HL-60 (cell line): Measurements from ENCODE around the gene TALDO1.

Experiments
- GABPA ChIP-seq: IDR thresholded peaks from 2 replicates; pipeline ENCODE4 v1.6.1; 2012; ENCODE audit warnings: low read depth
- POLR2AphosphoS5 ChIP-seq: IDR thresholded peaks from 2 replicates; pipeline ENCODE4 v1.6.1; 2012; ENCODE audit warnings: low read depth
- TF ChIP-seq, protein P1 (sequence below): IDR thresholded peaks from one replicate; pipeline ENCODE4 v1.5.1; 2011; ENCODE audit warnings: low read length, control low read depth, inconsistent platforms; ENCODE audit not compliant: insufficient read depth

DNA sequence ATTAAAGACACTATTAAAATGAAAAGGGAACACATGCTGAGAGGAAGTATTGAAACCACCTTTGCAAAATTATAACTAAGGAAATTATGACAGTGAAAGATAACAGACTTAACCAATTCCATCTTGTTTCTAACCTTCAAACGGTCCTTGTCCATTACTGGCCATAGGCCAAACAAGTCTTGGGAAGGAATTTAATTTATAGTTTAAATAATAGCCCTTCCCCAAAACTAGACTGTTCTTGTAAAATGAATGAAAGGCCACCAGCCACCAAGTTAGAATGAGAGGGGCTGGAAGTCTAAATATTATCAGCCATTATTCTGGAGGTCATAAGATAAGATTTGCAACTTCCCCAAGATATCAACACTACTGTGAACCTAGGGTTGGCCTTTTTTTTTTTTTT, 1.8 kb upstream of the TALDO1 start:
- TF ChIP-seq, protein P1, sequence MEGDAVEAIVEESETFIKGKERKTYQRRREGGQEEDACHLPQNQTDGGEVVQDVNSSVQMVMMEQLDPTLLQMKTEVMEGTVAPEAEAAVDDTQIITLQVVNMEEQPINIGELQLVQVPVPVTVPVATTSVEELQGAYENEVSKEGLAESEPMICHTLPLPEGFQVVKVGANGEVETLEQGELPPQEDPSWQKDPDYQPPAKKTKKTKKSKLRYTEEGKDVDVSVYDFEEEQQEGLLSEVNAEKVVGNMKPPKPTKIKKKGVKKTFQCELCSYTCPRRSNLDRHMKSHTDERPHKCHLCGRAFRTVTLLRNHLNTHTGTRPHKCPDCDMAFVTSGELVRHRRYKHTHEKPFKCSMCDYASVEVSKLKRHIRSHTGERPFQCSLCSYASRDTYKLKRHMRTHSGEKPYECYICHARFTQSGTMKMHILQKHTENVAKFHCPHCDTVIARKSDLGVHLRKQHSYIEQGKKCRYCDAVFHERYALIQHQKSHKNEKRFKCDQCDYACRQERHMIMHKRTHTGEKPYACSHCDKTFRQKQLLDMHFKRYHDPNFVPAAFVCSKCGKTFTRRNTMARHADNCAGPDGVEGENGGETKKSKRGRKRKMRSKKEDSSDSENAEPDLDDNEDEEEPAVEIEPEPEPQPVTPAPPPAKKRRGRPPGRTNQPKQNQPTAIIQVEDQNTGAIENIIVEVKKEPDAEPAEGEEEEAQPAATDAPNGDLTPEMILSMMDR = no peak
- no peak for TF ChIP-seq POLR2AphosphoS5
- TF ChIP-seq GABPA = no peak
